DMS153 treated with DMSO at 0.1 percent for 48 hours (cell line): ENCODE results near the gene OIP5.
"Not testable (repeated sequence)": the region's sequence is repeated elsewhere in the genome, so short reads cannot be mapped to it uniquely, and the experiment has no call there.

Experiments
- DNase-seq: peaks from one replicate; lab custom pipeline; 2025; ENCODE audit not compliant: unreplicated experiment; lab: John Stamatoyannopoulos, UW

OIP5 gene

DNA sequence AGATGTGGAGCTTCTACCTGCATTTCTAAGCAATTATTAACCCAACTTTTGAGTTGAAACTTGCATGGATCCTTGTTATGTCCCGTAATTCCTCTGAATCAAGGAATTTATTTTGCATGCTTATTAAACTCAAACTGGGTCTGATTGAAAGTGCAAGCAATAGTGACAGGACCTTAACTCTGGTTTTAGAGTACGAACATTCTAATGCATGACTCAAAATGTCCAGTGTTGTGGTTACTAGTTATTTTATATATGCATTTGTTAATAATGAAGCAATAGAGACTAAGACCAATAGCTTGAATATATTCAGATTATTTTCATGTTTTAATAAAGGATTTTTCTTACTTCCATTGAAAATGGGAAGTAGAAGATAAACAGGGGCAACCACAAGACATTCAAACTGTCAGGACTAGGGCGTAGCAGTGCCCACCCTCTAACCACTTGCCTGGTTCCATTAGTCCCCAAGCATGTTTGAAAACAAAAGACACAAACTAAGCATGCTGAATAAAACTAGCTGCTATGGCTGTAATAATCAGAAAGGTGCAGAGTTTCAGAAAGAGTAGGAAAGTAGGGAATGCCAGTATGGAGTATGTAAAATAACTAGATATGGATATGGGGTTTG lies 28.1 kb downstream of the OIP5 start:
- DNase-seq, result no peak

DNA sequence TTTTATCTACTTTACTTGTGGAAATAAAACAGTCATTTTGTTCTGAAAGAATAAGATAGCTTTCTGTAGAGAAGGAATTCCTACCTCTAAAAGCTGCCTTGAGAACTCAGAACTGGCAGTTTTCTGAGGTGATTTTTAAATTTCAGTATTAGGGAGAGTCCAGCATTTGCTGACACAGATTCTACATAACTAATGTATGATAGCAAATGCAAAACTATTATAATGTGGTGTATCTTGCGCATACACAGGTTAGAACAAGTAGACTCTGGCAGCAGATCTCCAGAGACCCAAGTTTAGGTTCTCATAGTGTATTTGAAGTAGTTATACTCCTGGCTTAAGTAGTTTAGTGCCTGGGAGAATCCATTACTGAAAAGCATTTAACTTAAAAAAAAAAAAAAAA lies 30.8 kb downstream of the OIP5 start:
- DNase-seq, result no peak

DNA sequence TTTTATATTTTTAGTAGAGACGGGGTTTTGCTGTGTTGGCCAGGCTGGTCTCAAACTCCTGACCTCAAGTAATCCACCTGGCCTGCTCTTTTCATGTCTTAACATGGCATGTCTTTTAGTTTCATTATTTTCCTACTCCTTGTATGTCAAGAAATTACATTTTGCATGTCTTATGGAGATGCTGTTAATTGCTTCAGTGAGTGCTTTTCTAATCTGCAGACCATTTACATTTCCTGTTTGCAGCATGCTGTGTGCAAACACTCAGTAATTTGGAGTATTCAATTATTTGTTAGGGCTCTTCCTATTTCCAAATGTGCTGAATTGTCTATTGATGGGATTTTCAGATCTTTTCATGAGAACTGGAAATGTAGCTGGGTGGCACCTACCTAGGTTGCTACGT lies 31.3 kb downstream of the OIP5 start:
- DNase-seq, result not testable (repeated sequence)

DNA sequence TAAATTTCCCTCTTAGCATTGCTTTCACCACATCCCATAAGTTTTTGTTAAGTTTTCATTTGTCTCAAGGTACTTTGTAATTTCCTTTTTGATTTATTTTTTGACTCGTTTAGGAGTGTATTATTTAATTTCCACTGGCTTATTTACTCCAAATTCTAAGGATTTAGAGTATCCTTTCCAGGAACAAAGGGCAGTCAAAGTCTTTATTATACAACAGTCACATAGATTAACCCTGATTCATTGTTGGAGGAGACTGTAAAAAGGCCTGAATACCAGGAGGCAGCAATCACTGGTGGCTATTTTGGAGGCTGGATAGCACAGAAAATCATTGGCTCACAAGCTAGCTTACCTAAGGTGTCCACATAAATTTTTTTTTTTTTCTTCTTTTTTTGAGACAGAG lies 39.9 kb downstream of the OIP5 start:
- no peak for DNase-seq

DNA sequence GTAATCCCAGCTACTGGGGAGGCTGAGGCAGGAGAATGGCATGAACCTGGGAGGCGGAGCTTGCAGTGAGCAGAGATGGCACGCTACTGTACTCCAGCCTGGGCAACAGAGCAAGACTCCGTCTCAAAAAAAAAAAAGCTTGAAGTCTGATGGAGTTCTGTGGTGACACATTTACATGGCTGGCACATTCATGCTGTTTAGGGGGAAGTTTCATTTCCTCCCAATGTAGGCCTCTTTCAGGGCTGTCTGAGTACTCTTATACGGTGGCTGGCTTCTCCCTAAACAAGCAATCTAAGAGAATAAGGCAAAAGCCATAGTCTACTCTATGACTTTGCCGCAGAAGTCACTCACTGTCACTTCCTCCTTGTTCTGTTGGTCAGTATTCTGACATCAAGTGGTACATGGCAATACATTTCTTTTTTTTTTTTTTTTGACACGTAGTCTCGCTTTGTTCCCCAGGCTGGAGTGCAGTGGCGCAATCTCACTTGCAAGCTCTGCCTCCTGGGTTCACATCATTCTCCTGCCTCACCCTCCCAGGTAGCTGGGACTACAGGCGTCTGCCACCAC lies 41.2 kb downstream of the OIP5 start:
- no peak for DNase-seq

DNA sequence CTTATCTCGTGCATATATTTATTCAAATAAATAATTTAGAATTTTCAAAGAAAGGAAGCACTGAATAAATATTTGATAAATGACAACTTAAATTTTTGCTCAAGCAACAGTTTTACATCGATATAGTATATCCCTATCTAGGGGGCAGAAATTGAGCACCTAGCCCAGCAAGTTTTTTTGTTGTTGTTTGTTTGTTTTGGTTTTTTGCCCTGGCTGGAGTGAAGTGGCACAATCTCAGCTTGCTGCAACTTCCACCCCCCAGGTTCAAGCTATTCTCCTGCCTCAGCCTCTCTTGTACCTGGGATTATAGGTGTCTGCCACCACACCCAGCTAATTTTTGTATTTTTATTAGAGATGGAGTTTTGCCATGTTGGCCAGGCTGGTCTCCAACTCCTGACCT lies 42.4 kb downstream of the OIP5 start:
- DNase-seq, result no peak

DNA sequence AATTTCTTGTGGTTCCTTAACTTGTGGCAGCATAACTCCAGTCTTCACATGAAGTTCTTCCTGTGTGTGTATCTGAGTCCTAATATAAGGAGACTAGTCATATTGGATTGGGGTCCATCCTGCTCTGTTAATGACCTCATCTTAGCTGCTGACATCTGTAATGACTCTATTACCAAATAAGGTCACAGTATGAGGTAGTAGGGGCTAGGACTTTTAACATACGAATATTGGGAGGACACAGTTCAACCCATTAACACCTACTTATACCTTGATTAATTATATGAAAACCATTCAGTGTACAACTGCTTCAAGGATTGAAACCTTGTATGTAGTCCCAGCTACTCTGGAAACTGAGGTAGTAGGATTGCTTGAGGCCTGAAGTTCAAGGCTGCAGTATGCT lies 43.9 kb downstream of the OIP5 start:
- DNase-seq, result no peak

DNA sequence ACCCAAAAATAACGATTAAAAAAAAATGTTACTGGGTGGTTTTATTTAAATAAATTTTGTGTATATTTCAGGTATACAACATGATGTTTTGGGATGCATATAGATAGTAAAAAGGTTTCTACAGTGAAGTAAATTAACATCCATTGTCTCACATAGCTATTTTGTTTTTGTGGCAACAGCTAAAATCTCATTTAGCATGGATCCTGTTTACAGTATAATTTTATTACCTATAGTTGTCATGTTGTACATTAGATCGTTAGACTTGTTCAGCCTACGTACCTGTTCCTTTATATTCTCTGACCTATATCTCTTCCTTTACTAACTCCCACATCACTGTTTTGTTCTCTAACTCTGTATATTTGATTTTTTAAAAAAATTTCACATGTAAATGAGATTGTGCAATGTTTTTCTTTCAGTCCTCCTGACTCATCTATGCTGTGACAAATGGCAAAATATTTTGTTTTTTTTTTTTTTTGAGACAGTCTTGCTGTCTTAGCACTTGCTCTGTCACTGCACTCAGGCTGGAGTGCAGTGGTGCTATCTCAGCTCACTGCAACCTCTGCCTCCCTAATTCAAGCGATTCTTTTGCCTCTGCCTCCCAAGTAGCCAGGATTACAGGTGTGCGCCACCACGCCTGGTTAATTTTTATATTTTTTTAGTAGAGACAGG lies 45.6 kb downstream of the OIP5 start:
- no peak for DNase-seq

DNA sequence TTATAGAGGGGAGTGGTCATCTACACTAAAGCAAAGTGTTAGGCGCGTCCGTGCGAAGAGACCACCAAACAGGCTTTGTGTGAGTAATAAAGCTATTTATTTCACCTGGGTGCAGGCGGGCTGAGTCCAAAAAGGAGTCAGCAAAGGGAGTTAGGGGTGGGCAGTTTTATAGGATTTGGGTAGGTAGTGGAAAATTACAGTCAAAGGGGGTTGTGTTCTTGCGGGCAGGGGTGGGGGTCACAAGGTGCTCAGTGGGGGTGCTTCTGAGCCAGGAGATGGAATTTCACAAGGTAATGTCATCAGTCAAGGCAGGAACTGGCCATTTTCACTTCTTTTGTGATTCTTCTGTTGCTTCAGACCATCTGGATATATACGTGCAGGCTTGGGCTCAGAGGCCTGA lies 47.1 kb downstream of the OIP5 start:
- no peak for DNase-seq

DNA sequence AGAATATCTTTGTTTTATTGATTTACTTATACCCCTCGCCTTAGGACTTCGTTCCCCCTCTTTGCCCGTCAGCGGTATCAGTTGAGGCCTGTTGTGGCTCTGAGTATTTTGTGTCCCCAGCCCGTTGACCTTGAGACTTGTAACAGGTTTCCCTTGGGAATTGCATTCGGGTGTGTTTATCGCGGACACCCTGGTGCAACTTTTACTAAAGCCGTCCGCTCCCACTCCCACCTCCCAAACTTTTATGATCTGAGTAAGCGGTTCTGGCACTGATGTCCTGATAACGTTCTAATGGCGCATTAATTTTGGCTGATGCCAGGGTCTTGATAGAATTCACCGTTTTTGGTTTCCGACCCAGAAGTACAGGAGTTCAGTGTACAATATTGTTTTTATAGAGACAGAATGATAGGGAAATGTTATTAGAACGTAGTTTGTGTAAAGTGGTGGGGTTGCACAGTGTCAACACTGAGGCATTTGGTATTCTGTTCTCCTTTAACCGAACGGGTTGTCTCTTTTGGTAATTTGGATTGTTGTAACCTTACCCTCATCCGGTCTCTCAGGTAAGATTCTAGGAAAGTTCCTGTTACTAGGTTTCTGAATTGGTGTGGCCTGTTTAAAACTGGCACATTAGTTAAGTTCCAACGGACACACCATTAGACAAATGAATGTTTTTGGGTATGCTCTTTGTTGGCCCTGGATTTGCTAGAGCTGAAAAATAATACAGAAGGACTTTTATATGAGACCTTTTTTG lies 47.8 kb downstream of the OIP5 start:
- peak; percentile 1 for DNase-seq

DNA sequence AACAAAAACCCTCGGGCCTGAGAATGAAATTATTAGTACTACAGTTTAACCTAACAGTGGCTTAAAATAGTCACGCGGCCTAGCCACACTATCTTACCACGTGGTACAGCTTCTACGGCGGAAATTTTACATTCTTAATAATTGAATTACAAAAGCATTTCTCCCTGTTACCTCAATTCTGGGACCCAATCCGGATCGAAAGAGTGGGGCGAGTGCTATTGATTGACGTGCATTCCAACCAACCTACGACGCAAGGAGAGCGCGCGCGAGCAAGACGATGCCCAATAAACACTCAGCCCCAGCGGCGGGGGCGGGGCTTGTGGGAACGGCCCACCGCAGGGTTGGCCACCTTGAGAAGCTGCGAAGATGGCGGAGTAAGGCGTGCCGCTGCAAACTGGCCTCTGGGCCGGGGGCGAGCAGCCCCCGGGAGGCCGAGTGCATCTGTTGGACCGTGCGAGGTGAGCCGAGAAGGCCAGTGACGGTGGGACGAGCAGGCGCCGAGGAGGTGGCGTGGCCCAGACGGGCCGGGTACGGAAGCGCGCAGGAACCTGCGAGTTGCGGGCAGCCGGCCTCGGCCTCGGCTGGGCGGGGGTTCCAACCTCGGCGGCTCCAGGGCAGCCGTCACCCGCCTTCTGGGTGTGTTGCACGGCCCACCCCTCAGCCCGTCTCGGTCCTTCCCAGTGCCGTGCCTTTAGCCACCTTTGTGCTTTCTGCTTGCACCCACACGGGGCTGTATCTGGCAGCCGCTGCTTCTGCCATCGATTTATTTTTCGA lies 48.6 kb downstream of the OIP5 start:
- DNase-seq, result peak; percentile 64

DNA sequence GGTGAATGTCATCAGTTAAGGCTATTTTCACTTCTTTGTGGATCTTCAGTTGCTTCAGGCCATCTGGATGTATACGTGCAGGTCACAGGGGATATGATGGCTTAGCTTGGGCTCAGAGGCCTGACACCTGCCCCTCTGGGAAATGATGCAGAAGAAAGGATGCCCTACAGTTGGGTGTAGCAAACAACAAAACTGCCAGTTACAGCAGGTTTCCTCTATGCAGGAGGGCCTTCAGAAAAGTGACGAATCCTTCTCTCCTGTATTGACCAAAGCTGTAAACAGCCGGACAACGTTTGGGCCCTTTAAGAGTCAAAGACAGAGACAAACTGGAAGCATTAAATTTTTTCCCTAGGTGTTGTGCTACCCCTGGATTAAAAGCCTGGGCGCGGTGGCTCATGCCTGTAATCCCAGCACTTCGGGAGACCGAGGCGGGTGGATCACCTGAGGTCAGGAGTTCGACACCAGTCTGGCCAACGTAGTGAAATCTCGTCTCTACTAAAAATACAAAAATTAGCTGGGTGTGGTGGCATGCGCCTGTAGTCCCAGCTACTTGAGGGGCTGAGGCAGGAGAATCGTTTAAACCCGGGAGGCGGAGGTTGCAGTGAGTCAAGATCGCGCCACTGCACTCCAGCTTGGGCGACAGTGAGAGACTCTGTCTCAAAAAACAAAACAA lies 49.3 kb downstream of the OIP5 start:
- DNase-seq, result not testable (repeated sequence)

DNA sequence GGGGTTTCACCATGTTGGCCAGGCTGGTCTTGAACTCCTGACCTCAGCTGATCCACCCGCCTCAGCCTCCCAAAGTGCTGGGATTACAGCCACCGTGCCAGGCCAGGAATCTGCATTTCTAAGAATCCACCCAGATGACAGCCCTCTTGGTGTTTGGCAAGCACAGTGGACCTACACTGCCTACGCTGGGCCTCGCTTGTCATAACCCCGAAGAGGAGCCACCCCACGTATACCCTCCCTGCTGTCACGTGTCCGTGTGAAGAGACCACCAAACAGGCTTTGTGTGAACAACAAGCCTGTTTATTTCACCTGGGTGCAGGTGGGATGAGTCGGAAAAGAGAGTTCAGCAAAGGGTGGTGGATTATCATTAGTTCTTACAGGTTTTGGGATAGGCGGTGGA lies 50.0 kb downstream of the OIP5 start:
- DNase-seq, result not testable (repeated sequence)

DNA sequence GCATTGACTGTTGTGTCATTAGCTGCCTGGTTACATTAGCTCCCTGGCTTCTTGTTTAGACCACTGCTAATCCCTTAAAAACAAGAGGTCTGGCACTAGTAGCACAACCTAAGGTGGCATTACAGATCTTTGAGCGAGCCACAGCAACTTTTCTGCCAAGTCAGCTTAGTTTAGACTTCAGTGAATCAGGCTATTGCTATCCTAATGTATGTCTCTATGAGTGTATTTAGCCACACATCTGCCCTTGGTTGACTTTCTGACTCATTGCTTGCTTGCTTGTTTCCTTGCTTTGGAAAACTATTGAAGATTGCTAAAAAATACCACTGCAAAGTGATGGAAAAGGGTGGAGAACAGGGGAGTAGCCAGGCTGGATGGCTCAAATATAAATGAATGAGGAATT lies 51.2 kb downstream of the OIP5 start:
- DNase-seq, result no peak

DNA sequence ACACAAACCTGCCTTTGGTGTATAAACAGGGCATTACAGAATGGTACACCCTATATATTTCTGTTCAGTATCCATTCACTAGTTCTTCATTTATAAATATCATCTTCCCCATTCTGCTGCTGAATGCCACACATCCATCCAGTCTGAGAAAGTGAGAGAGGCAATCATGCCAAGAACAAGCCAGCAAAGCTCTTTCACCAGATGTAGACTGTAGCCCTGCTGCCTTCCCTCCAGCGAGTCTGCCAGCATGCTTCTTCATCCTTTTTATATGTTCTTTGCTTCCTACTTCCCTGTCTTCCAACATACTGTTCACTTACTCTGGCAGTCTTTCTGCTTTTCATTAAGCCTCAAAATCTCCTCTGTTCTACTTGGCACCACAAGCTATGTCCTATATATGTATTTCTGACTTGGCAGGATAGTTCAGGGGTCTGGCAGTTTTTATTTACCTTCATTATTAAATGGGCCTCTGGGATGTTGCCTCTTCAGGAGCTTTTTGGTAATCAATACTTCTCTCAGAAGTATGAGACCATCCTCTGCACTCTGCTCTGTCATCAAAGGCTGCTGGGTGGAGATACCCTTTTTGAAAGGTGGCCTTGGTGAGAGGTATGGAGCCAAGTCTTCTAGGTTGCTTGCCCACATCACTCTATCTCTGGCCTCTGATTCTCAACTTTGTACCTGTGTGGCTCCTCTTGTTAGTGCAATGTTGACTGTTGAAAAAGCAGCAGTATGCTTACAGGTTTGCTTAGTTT lies 52.7 kb downstream of the OIP5 start:
- no peak for DNase-seq

DNA sequence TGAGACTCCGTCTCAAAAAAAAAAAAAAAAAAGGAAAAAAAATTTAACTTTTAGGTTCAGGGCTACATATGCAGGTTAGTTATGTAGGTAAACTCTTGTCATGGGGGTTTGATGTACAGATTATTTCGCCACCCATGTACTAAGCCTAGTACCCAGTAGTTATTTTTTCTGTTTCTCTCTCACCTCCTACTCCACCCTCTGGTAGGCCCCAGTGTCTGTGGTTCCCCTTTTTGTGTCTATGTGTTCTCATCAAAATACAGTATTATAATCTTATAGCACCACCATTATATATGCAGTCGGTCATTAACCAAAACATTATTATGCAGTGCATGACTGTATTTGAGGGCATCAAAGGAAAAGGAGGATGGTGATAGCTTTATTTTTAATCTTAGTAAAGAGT lies 54.1 kb downstream of the OIP5 start:
- no peak for DNase-seq

DNA sequence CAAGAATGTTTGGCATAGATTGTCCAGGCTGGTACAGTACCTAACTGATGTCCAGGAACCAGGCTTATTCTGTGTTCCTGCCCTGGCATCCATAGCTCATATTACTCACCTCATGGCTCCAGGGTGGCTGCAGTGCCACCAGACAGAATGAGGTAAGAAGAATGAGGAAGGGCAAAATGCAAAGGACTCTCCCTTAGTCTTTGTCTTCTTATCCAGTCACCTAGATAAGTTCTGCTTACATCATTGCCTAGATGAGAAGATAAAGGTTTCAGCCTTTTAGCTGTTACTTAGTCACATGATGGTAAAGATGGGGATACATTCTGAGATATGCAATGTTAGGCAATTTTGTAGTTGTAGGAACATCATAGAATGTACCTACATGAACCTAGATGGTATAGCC lies 55.6 kb downstream of the OIP5 start:
- DNase-seq, result no peak

DNA sequence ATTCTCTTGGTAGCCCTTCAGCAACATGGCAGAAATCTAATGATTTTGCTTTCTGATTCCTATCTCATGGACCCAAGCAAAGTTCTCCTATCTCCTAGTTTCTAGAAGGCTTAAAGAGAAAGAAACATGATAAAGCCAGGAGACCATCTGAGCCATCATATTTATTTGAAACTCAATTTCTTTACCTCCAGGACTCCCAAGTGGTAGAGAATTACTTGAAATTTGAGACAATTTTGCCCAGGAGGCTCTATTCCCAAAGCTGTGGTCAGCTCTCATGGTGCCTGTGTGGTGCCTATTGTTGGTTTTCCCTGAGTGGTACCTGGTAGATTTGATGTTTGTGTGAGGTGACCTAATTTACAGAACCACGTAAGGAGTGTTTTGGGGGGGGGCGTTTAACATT lies 62.5 kb downstream of the OIP5 start:
- no peak for DNase-seq

DNA sequence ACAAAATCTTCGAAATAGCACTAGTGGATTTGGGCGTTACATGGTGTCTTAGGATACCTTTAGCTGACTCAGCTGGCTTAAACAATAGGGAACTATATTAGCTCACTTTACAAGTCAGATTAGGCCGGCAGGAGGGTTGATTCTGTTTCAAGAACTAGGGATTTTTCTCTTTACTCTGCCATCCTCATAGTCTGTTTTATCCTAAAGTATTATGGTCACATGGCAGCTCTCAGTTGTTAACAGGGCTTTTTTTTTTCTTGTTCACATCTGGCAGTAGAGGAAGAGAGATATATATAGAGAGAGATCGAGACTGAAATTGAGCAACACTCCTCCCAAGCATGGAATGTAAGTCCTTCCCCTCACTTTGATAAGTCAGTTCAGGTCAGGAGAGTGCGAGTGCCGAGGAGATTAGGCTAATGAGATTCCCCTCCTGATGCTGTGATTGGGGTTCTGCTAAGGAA lies 68.5 kb downstream of the OIP5 start:
- DNase-seq, result no peak

DNA sequence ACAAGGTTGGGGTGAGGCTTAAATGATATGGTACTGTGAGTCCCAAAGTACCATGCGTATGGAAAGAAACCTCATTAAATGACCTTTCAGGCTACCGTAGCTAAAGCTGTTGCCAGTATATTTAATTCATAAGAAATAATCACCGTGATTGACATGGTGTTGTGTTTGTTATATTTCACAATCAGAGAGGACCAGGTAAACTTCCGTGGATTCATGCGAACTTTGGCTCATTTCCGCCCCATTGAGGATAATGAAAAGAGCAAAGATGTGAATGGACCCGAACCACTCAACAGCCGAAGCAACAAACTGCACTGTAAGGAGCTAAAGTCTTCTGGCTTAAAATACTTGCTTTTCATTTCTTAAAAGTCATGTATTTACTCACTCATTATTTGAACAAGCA lies 69.8 kb downstream of the OIP5 start:
- no peak for DNase-seq
